HG03135 (cell line): ENCODE results near the gene TREM1.
"Not testable (repeated sequence)": the region's sequence is repeated elsewhere in the genome, so short reads cannot be mapped to it uniquely, and the experiment has no call there.

ENCODE experiments used
- ATAC-seq: cut with Tn5 transposase; IDR thresholded peaks from one replicate; pipeline ENCODE4 v1.9.1; 2021; ENCODE audit warnings: mild to moderate bottlenecking, moderate library complexity; ENCODE audit not compliant: unreplicated experiment

TREM1 gene

GRCh38 chr6:41297248-41297647, 10.8 kb upstream of the TREM1 start:
- ATAC-seq: not testable (repeated sequence)

- no peak for ATAC-seq
Observed at GRCh38 chr6:41294214-41294872, 7.9 kb upstream of the TREM1 start.

- no peak for ATAC-seq
Observed at GRCh38 chr6:41291717-41292116, 5.2 kb upstream of the TREM1 start.

- ATAC-seq: no peak
Observed at GRCh38 chr6:41289815-41290214, 3.3 kb upstream of the TREM1 start.

GRCh38 chr6:41288754-41289129, 2.3 kb upstream of the TREM1 start:
- no peak for ATAC-seq

- ATAC-seq: no peak
Observed at GRCh38 chr6:41288030-41288753, 1.7 kb upstream of the TREM1 start.

GRCh38 chr6:41284726-41285125, 1.8 kb downstream of the TREM1 start:
- no peak for ATAC-seq

- no peak for ATAC-seq
Observed at GRCh38 chr6:41283600-41283999, 2.9 kb downstream of the TREM1 start.

GRCh38 chr6:41280381-41281057, 6.0 kb downstream of the TREM1 start:
- no peak for ATAC-seq

- ATAC-seq: no peak
Observed at GRCh38 chr6:41278699-41279405, 7.6 kb downstream of the TREM1 start.

- no peak for ATAC-seq
Observed at GRCh38 chr6:41277605-41278004, 8.9 kb downstream of the TREM1 start.

- ATAC-seq: no peak
Observed at GRCh38 chr6:41275489-41275888, 11.0 kb downstream of the TREM1 start.

GRCh38 chr6:41274256-41274655, 12.2 kb downstream of the TREM1 start:
- ATAC-seq: no peak

- ATAC-seq: no peak
Observed at GRCh38 chr6:41273714-41274113, 12.8 kb downstream of the TREM1 start.

- no peak for ATAC-seq
Observed at GRCh38 chr6:41272591-41273240, 13.8 kb downstream of the TREM1 start.

GRCh38 chr6:41271901-41272395, 14.5 kb downstream of the TREM1 start:
- ATAC-seq: no peak

GRCh38 chr6:41269716-41270115, 16.8 kb downstream of the TREM1 start:
- ATAC-seq: no peak

GRCh38 chr6:41269166-41269565, 17.3 kb downstream of the TREM1 start:
- ATAC-seq: no peak

GRCh38 chr6:41268478-41268877, 18.0 kb downstream of the TREM1 start:
- ATAC-seq: no peak

GRCh38 chr6:41266541-41266940, 19.9 kb downstream of the TREM1 start:
- ATAC-seq: no peak

- no peak for ATAC-seq
Observed at GRCh38 chr6:41263267-41263666, 23.2 kb downstream of the TREM1 start.
